ENCODE results near the gene CTSA.

Gene CTSA

DNA sequence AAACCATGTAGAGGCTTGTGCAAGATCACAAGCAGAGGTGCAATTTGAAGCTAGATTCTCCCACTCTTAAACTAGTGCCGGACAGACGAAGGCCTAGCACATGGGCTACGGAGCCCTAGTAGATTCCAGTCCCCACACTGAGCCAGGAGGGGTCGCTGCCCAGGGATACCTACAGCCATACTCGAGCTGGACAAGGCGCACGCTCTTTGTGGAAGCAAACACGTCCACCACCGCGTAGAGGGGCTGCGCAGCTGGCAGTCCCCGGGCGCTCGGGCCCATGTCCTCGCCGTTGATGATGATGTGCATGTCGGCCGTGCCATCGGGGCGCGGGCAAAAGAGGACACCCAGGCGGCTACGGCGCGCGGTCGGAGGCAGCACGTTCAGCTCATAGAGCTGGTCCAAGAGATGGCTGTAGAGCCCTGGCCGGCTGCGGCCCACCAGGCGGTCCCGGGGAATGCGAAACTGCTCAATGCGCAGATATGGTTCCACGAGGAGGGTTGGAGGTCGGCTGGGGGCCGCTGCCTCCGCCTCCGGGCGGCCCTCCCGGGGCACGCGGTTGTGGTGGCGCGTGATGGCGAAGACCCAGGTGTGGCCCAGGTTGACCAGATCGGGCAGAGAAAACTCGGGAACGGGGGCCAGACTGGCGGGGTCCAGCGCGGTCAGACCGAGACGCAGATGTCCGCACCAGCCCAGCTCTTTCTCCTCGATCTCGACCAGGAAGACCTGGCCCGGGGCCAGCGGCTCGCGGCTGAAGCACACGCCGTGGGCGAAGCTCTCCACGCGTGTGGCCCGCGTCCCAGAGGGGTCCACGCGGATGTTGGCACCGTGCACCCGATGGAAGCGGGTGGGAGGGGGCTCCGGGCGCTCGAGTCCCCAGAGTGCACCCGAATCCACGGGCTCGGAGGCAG is 804 bp upstream of the CTSA start:
- DNase-seq (ENCODE audit: low read depth), result no peak
- TF ChIP-seq, protein P1, sequence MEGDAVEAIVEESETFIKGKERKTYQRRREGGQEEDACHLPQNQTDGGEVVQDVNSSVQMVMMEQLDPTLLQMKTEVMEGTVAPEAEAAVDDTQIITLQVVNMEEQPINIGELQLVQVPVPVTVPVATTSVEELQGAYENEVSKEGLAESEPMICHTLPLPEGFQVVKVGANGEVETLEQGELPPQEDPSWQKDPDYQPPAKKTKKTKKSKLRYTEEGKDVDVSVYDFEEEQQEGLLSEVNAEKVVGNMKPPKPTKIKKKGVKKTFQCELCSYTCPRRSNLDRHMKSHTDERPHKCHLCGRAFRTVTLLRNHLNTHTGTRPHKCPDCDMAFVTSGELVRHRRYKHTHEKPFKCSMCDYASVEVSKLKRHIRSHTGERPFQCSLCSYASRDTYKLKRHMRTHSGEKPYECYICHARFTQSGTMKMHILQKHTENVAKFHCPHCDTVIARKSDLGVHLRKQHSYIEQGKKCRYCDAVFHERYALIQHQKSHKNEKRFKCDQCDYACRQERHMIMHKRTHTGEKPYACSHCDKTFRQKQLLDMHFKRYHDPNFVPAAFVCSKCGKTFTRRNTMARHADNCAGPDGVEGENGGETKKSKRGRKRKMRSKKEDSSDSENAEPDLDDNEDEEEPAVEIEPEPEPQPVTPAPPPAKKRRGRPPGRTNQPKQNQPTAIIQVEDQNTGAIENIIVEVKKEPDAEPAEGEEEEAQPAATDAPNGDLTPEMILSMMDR (conservative IDR thresholded peaks at IDR 0.05; ENCODE audit: low read depth, low read length), result peak; percentile 85
- H3K4me3 ChIP-seq (ENCODE audit: low read length), result peak overlapping the region; percentile 73

DNA sequence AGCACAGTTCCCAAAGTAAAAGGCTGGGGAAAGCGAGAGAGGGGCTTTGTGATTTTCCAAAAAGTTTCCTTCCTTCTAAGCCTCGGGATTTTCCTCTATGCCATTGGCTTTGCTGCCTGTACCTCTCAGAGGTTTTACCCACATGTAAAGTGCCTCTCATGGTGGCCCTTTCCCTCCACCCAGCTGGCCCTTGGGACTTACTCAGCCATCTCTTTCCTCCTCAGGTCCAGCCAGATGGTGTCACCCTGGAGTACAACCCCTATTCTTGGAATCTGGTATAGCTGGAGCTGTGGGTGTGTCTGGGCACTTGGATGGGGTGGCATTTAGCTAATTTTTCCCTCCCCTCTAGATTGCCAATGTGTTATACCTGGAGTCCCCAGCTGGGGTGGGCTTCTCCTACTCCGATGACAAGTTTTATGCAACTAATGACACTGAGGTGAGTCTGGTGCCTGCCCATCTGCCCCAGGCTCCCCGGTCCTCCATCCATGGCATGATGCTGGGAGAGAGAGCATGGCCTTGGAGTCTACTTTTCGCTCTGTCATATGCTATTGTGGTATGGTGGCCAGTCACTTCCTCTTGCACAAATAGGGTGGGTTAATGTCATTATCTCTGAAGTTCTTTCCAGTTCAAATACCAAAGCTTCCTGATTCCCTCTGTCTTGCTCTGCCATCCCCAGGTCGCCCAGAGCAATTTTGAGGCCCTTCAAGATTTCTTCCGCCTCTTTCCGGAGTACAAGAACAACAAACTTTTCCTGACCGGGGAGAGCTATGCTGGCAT is 1.1 kb downstream of the CTSA start:
- H3K4me3 ChIP-seq (ENCODE audit: low read length), result peak overlapping the region; percentile 73
- no peak for DNase-seq (ENCODE audit: low read depth)
- TF ChIP-seq, protein P1 (conservative IDR thresholded peaks at IDR 0.05; ENCODE audit: low read depth, low read length), result peak; percentile 32

- TF ChIP-seq, protein P1 (conservative IDR thresholded peaks at IDR 0.05; ENCODE audit: low read depth, low read length), result no peak
- no peak overlapping the region for H3K4me3 ChIP-seq (ENCODE audit: low read length)
- DNase-seq (ENCODE audit: low read depth), result no peak
These were observed 1.8 kb downstream of the CTSA start for GRCh38 chr20:45892828-45893500.

GRCh38 chr20:45893831-45894230 is 2.7 kb downstream of the CTSA start:
- DNase-seq (ENCODE audit: low read depth), result no peak
- H3K4me3 ChIP-seq (ENCODE audit: low read length), result no peak overlapping the region
- TF ChIP-seq, protein P1 (conservative IDR thresholded peaks at IDR 0.05; ENCODE audit: low read depth, low read length), result no peak

DNA sequence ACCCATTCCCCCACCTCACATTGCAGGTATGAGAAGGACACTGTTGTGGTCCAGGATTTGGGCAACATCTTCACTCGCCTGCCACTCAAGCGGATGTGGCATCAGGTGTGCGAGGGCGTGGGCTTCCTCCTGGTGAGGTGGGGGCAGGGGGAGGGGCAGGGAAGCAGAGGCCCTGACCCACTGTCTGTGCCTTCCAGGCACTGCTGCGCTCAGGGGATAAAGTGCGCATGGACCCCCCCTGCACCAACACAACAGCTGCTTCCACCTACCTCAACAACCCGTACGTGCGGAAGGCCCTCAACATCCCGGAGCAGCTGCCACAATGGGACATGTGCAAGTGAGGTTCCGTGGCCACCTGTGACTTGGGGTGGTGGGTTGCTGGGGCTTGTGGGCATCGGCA is 3.7 kb downstream of the CTSA start:
- no peak for DNase-seq (ENCODE audit: low read depth)
- TF ChIP-seq, protein P1 (conservative IDR thresholded peaks at IDR 0.05; ENCODE audit: low read depth, low read length), result no peak
- no peak overlapping the region for H3K4me3 ChIP-seq (ENCODE audit: low read length)

DNA sequence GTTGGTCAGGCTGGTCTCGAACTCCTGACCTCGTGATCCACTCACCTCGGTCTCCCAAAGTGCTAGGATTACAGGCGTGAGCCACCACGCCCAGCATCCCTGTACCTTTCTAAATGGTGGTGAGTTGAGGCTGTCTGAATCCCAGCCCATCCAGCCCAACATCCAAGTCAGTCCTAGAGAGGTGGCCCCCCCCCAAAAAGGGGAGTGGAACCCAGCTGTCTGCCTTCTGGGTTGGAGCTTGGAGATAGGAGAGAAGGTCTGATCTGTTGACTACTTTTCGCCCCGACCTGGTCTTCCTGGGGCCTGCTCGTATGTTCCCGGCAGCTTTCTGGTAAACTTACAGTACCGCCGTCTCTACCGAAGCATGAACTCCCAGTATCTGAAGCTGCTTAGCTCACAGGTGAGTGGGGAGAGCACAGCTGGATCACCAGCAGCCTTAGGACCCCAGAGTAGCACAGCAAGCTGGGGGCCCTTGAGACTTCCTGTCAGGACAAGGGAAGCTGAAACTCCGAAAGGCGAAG is 5.6 kb downstream of the CTSA start:
- H3K4me3 ChIP-seq (ENCODE audit: low read length), result no peak overlapping the region
- DNase-seq (ENCODE audit: low read depth), result no peak
- TF ChIP-seq, protein P1 (conservative IDR thresholded peaks at IDR 0.05; ENCODE audit: low read depth, low read length), result no peak
